ENCODE results near the gene C12orf56.
"Not testable (repeated sequence)": the region's sequence is repeated elsewhere in the genome, so short reads cannot be mapped to it uniquely, and the experiment has no call there.

The C12orf56 gene

GRCh38 chr12:64323476-64324225 is 66.9 kb downstream of the C12orf56 start:
- no peak for DNase-seq
- in situ Hi-C loops (cut with HindIII; ENCODE audit: low pct_ligation_motif_present, low pct_unique_long_range_greater_than_20kb, low sequenced_read_pairs), result no loop called here

DNA sequence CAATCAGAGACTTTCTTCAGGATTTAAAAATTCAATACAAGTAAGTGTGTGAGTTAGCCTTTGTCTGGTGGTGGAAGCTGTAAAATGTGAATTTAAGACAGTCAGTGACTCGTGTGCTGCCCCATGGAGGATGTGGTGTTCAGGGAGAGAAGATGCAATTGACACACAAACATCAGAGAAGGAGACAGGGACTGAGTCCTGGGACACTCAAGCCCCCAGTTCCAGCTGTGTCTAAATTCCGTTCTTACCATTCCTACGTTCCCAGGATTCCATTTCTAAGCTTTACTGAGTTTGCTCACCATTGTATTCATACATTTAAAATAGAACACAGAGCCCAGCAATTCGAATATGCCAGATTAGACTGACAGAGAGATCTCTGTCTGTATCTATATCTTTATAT is 67.6 kb downstream of the C12orf56 start:
- in situ Hi-C loops (cut with HindIII; ENCODE audit: low pct_ligation_motif_present, low pct_unique_long_range_greater_than_20kb, low sequenced_read_pairs), result no loop called here
- DNase-seq, result no peak

DNA sequence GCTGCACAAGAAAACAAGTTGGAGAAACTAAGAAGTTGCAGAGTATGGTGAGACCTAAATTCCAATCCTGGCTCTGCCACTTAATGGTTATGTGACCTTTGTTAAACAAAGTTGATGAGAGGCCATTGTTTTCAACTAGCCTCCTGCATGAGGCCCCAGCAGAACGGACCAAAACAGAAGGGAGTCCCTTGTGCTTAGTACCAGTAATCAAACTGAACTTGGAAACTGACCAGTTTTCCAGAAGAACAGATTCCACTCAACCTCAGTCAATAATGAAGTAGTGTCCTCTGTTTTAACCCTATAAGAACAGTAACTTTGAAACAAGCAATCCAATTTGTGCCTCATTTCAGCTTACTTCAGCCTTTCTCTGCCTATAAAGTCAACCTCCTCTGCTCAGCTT is 69.9 kb downstream of the C12orf56 start:
- no peak for DNase-seq
- in situ Hi-C loops (cut with HindIII; ENCODE audit: low pct_ligation_motif_present, low pct_unique_long_range_greater_than_20kb, low sequenced_read_pairs), result no loop called here

DNA sequence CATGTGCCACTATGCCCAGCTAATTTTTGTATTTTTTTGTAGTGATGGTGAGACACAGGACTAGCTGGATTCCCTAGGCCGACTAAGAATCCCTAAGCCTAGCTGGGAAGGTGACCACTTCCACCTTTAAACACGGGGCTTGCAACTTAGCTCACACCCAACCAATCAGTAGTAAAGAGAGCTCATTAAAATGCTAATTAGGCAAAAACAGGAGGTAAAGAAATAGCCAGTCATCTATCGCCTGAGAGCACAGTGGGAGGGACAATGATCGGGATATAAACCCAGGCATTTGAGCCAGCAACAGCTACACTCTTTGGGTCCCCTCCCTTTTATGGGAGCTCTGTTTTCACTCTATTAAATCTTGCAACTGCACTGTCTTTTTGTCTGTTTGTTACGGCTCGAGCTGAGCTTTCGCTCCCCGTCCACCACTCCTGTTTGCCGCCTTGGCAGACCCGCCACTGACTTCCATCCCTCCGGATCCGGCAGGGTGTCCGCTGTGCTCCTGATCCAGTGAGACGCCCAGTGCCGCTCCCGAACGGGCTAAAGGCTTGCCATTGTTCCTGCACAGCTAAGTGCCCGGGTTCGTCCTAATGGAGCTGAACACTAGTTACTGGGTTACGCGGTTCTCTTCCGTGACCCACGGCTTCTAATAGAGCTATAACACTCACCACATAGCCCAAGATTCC is 70.9 kb downstream of the C12orf56 start:
- DNase-seq; in situ Hi-C loops (cut with HindIII; ENCODE audit: low pct_ligation_motif_present, low pct_unique_long_range_greater_than_20kb, low sequenced_read_pairs): not testable (repeated sequence)

DNA sequence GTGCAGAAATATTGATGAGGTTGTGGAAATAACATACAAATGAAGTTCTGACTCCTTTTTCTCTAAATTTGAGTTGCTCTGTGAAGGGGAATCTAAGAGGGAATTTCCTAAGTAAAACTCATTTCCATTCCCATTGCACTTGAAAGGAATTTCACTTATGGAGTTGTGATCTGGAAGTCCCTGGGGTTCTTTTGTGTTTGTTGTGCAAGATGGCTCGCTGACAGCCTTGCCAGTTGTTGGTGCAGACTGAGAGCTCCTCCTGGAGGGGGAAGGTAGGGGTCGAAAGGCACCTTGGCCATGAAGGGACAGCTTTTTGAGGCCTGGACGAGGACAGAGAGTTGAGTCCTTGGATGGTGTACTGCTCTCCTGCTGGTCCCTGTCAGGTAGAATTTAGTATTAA is 72.0 kb downstream of the C12orf56 start:
- DNase-seq, result no peak

DNA sequence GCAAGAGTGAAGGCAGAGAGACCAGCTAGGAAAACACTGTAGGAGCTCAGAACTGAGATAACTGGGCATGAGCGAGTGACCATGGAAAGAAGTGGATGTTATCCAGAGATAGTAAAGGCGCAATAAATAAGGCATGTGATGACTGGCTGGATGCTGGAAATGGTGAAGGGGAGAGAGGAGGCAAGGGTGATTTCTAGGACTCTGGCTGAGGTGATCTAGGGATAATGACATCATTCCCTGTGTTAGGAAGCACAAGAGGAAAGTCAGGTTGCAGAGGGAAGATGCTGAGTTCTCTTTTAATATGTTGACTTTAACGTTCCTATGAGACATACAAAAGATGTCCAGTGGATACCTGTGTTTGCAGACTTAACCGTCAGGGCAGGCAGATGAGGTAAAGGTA is 78.7 kb downstream of the C12orf56 start:
- DNase-seq, result no peak
- in situ Hi-C loops (cut with HindIII; ENCODE audit: low pct_ligation_motif_present, low pct_unique_long_range_greater_than_20kb, low sequenced_read_pairs), result no loop called here

More for the DNA sequence above, 72.0 kb downstream of the C12orf56 start:
- in situ Hi-C loops (cut with HindIII; ENCODE audit: low pct_ligation_motif_present, low pct_unique_long_range_greater_than_20kb, low sequenced_read_pairs), result no loop called here

DNA sequence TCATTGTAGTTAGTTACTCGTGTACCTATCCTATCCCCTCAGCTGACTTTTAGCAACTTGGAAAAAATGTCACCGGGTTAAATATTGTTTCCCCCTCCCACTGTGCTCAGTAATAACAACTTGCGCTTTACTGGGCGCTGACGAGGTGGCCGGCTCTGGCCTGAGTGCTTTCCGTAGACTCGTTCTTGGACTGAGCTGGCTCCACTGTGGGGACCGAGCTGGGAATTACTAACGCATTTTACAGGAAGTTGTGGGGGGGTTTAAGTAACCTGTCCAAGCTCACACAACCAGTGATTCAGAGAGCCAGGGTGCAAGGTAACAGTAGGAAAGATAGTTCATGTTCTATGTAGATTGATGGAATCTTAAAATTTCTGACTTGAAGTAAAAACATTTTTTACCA is 86.0 kb downstream of the C12orf56 start:
- DNase-seq, result peak; percentile 60
- in situ Hi-C loops (cut with HindIII; ENCODE audit: low pct_ligation_motif_present, low pct_unique_long_range_greater_than_20kb, low sequenced_read_pairs), result no loop called here

- in situ Hi-C loops (cut with HindIII; ENCODE audit: low pct_ligation_motif_present, low pct_unique_long_range_greater_than_20kb, low sequenced_read_pairs), result loop anchor here (25.0 kb wide), 1 partner anchor 88 kb away; the partner anchor contains the start of gene C12orf56
- no peak for DNase-seq
Observed at GRCh38 chr12:64299628-64300027, 90.9 kb downstream of the C12orf56 start.

DNA sequence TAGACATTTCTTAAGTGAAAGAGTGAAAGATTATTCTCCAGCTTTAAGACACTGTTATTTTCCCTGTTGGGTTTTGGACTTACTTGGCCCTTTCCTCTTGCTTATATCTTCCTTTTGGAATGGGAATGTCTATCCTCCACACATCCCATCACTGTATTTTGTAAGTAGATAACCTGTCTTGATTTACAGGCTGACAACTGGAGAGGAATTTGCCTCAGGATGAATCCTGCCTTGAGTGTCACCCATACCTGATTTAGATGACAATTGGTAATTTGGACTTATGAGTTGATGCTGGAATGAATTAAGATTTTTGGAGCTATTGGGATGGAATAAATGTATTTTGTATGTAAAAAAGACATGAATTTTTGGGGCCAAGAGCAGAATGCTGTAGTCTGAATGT is 94.3 kb downstream of the C12orf56 start:
- in situ Hi-C loops (cut with HindIII; ENCODE audit: low pct_ligation_motif_present, low pct_unique_long_range_greater_than_20kb, low sequenced_read_pairs), result loop anchor here (25.0 kb wide), 1 partner anchor 91 kb away; the partner anchor contains the start of gene C12orf56
- DNase-seq, result no peak

- in situ Hi-C loops (cut with HindIII; ENCODE audit: low pct_ligation_motif_present, low pct_unique_long_range_greater_than_20kb, low sequenced_read_pairs), result loop anchor here (25.0 kb wide), 1 partner anchor 93 kb away; the partner anchor contains the start of gene C12orf56
- no peak for DNase-seq
Observed at GRCh38 chr12:64293654-64294364, 96.7 kb downstream of the C12orf56 start.

GRCh38 chr12:64293174-64293573 is 97.4 kb downstream of the C12orf56 start:
- peak; percentile 27 for DNase-seq
- in situ Hi-C loops (cut with HindIII; ENCODE audit: low pct_ligation_motif_present, low pct_unique_long_range_greater_than_20kb, low sequenced_read_pairs), result loop anchor here (25.0 kb wide), 1 partner anchor 94 kb away; the partner anchor contains the start of gene C12orf56

GRCh38 chr12:64286521-64286920 is 104.0 kb downstream of the C12orf56 start:
- in situ Hi-C loops (cut with HindIII; ENCODE audit: low pct_ligation_motif_present, low pct_unique_long_range_greater_than_20kb, low sequenced_read_pairs), result loop anchor here (25.0 kb wide), 1 partner anchor 101 kb away; the partner anchor contains the start of gene C12orf56
- DNase-seq, result no peak

- in situ Hi-C loops (cut with HindIII; ENCODE audit: low pct_ligation_motif_present, low pct_unique_long_range_greater_than_20kb, low sequenced_read_pairs), result loop anchor here (25.0 kb wide), 1 partner anchor 103 kb away; the partner anchor contains the start of gene C12orf56
- no peak for DNase-seq
Observed at GRCh38 chr12:64284256-64284655, 106.3 kb downstream of the C12orf56 start.

DNA sequence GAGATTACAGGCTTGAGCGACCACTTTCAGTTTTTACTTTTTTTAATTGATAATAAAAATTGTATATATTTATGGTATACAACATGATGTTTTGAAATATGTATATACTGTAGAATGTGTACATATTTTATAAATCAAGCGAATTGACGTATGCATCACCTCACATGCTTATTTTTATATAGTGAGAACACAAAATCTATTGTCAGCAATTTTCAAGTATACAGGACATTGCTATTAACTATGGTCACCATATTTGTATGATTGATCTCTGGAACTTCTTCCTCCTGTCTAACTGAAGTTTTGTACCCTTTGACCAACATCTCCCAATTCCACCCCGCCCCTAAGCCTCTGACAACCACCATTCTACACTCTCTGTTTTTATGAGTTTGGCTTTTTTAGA is 112.1 kb downstream of the C12orf56 start:
- in situ Hi-C loops (cut with HindIII; ENCODE audit: low pct_ligation_motif_present, low pct_unique_long_range_greater_than_20kb, low sequenced_read_pairs), result loop anchor here (25.0 kb wide), 1 partner anchor 109 kb away; the partner anchor contains the start of gene C12orf56
- DNase-seq, result no peak

DNA sequence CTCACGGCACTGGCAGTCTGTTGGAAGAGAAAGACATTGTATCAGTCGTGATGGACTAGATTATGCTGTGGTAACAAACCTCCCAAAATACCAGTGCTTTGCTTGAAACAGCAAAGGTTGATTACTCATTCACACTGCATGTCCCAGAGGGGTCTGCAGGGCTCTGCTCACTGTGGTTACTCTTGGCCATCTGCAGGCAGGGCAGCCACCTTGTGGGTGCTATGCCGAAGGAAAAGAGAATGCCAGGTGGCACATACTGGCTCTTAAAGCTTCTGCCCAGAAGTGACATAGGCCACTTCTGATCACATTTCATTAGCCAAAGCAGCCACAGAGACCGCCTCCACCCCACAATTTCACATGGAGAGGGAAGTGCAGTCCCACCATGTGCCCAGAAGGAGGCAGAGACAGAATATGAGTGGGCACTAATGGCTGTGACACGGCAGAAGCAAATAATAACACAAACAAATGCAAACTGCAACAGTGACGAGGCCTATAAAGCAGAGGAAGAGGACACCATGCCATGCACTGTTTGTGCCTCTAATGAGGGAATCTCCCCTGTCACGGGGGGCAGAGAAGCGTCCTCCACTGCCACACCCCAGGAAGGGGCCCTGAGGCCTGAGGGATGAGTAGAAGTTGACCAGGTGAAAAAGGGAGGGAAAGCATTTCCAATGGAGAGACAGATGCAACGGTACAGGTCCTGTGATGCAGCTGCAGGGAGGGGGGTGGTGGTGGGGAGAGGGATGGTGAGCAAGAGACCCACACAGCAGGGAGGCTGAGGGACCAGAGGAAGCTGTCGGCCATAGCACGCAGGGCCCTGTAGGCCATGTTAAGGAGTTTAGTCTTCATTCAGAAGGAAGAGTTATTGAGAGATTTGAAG is 116.8 kb downstream of the C12orf56 start:
- in situ Hi-C loops (cut with HindIII; ENCODE audit: low pct_ligation_motif_present, low pct_unique_long_range_greater_than_20kb, low sequenced_read_pairs), result loop anchor here (25.0 kb wide), 1 partner anchor 461 kb away; no protein-coding TSS in a partner anchor
- DNase-seq, result peak; percentile 51

- DNase-seq, result no peak
- in situ Hi-C loops (cut with HindIII; ENCODE audit: low pct_ligation_motif_present, low pct_unique_long_range_greater_than_20kb, low sequenced_read_pairs), result loop anchor here (25.0 kb wide), 1 partner anchor 458 kb away; no protein-coding TSS in a partner anchor
Observed at GRCh38 chr12:64270411-64270810, 120.1 kb downstream of the C12orf56 start.

DNA sequence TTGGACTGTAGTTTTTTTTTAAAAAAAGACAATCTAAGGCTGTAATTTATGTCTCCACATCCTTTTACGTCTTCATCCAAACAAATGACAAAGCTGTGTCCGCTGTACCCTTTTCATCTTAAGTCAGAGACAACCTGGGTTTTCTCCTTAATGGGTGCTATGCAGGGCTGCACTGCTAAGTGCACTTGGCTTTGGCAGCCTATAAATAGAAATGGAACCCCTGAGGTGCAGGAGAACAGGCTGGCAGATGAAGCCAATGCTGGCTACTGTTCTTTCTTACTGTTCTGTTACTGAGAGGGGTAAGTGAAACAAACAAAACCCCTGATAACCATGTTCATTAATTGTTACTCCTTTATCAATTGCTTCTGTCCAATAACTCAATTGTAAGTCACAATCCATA is 121.4 kb downstream of the C12orf56 start:
- in situ Hi-C loops (cut with HindIII; ENCODE audit: low pct_ligation_motif_present, low pct_unique_long_range_greater_than_20kb, low sequenced_read_pairs), result loop anchor here (25.0 kb wide), 1 partner anchor 457 kb away; no protein-coding TSS in a partner anchor
- no peak for DNase-seq

- in situ Hi-C loops (cut with HindIII; ENCODE audit: low pct_ligation_motif_present, low pct_unique_long_range_greater_than_20kb, low sequenced_read_pairs), result loop anchor here (25.0 kb wide), 1 partner anchor 456 kb away; no protein-coding TSS in a partner anchor
- no peak for DNase-seq
Observed at GRCh38 chr12:64268409-64268808, 122.1 kb downstream of the C12orf56 start.
